Naive B cell (primary cell): ENCODE data around the gene TBL1XR1. TPM values are rescaled to one million over a fixed set of nuclear protein-coding genes. Genes with fewer than 3 reads are reported as not detected.
A peak's percentile ranks its signal among the peaks of the same experiment; 100 is the strongest.

Source experiments
- ATAC-seq, 2 donors: fragments of 150-1000 bp; cut with Tn5 transposase; 2 replicates each; pipeline ENCODE4 v1.10.0; 2021; ENCODE audit warnings: low read depth in 2 of 2, mild to moderate bottlenecking in 2 of 2, moderate library complexity in 2 of 2
- DNase-seq: peaks from one replicate; pipeline ENCODE4 v3.0.0; 2022
- H3K27ac Mint-ChIP-seq, 6 donors: one replicate each; pipeline ENCODE4 v1.8.0; 2020 to 2022; ENCODE audit warnings: mild to moderate bottlenecking in 6 of 6, mixed read lengths in 6 of 6, moderate library complexity in 5 of 6, inconsistent platforms in 2 of 6
- H3K27me3 Mint-ChIP-seq, 3 donors: one replicate each; pipeline ENCODE4 v1.8.0; 2021 to 2022; ENCODE audit warnings: mixed read lengths in 3 of 3, mild to moderate bottlenecking in 1 of 3
- H3K36me3 Mint-ChIP-seq, 2 donors: one replicate each; pipeline ENCODE4 v1.8.0; 2020 to 2022; ENCODE audit warnings: mixed read lengths in 2 of 2, inconsistent platforms in 1 of 2, mild to moderate bottlenecking in 1 of 2
- H3K4me1 Mint-ChIP-seq, 3 donors: one replicate each; pipeline ENCODE4 v1.8.0; 2020 to 2022; ENCODE audit warnings: mixed read lengths in 3 of 3, inconsistent platforms in 1 of 3, mild to moderate bottlenecking in 1 of 3, moderate library complexity in 1 of 3
- H3K4me3 Mint-ChIP-seq, 8 donors: one replicate each; pipeline ENCODE4 v1.8.0; 2020 to 2022; ENCODE audit warnings: mild to moderate bottlenecking in 8 of 8, mixed read lengths in 8 of 8, moderate library complexity in 8 of 8, inconsistent platforms in 2 of 8
- H3K9me3 Mint-ChIP-seq, 7 donors: one replicate each; pipeline ENCODE4 v1.8.0; 2020 to 2022; ENCODE audit warnings: mixed read lengths in 7 of 7, mild to moderate bottlenecking in 5 of 7, inconsistent platforms in 2 of 7, moderate library complexity in 1 of 7
- polyA plus RNA-seq, 6 donors: library from polyadenylated mRNA; unstranded; fragments of 300-500 nt; fragmentation: Illumina TruSeq; gene quantifications; one replicate each; pipeline ENCODE4 v1.2.3, GENCODE V29; 2021; ENCODE audit warnings: low read depth in 6 of 6

Gene TBL1XR1
- polyA plus RNA-seq, 6 donors from 2014 or later: 18.4 to 48.3 (median 33.2) TPM

DNA sequence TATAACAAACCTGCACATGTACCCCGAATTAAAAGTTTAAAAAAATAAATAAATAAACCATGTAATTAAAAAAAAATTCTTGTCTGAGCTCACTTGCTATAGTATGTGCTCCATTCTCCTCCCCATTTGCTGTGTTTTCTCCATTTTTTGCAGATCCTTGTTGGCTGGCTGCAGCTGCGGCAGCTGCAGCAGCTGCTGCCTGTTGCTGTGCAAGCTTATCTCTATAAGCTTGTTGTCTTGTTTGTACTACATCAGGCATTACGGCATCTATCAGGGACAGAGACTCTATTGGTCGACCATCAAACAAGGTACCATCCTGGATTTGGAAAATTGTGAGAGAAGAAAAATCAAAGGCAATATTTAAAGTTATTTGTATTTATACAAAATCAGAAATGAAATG is 145.9 kb downstream of the TBL1XR1 start:
- Mint-ChIP-seq H3K4me3 (no peak overlapping the region), H3K27me3 (no peaks in the 10 kb centered on the region), H3K36me3 (peaks cover 11 to 16% of the 10 kb centered on the region in 2 donors), H3K9me3 (no peaks in the 10 kb centered on the region), H3K27ac (peak overlapping the region in 1 of 6 donors; percentile 61), H3K4me1 (peaks cover 5 to 16% (median 10%) of the 10 kb centered on the region in 3 donors)
- ATAC-seq (no peak), DNase-seq (no peak)

- Mint-ChIP-seq H3K27me3 (no peaks in the 10 kb centered on the region), H3K27ac (peak overlapping the region in 1 of 6 donors; percentile 27), H3K9me3 (no peaks in the 10 kb centered on the region), H3K4me1 (peaks cover 5 to 14% (median 9%) of the 10 kb centered on the region in 3 donors), H3K4me3 (no peak overlapping the region), H3K36me3 (peaks cover 15 to 17% of the 10 kb centered on the region in 2 donors)
- DNase-seq: peak; percentile 37
- peak; percentile 63 to 68 for ATAC-seq
Observed at GRCh38 chr3:177050501-177051237, 146.6 kb downstream of the TBL1XR1 start.

- Mint-ChIP-seq H3K4me3 (no peak overlapping the region), H3K27ac (no peak overlapping the region), H3K9me3 (peaks cover 0 to 5% (median 0%) of the 10 kb centered on the region in 7 donors), H3K36me3 (peaks cover 35 to 38% of the 10 kb centered on the region in 2 donors), H3K4me1 (peaks cover 0 to 11% (median 4%) of the 10 kb centered on the region in 3 donors), H3K27me3 (no peaks in the 10 kb centered on the region)
- ATAC-seq (no peak), DNase-seq (no peak)
Observed at GRCh38 chr3:177045767-177046166, 151.5 kb downstream of the TBL1XR1 start.

GRCh38 chr3:177045222-177045621 is 152.1 kb downstream of the TBL1XR1 start:
- ATAC-seq: no peak
- Mint-ChIP-seq H3K27ac (no peak overlapping the region), H3K27me3 (no peaks in the 10 kb centered on the region), H3K4me1 (peaks cover 0 to 11% (median 0%) of the 10 kb centered on the region in 3 donors), H3K9me3 (peaks cover 0 to 5% (median 0%) of the 10 kb centered on the region in 7 donors), H3K4me3 (no peak overlapping the region), H3K36me3 (peaks cover 35 to 38% of the 10 kb centered on the region in 2 donors)
- DNase-seq: no peak

DNA sequence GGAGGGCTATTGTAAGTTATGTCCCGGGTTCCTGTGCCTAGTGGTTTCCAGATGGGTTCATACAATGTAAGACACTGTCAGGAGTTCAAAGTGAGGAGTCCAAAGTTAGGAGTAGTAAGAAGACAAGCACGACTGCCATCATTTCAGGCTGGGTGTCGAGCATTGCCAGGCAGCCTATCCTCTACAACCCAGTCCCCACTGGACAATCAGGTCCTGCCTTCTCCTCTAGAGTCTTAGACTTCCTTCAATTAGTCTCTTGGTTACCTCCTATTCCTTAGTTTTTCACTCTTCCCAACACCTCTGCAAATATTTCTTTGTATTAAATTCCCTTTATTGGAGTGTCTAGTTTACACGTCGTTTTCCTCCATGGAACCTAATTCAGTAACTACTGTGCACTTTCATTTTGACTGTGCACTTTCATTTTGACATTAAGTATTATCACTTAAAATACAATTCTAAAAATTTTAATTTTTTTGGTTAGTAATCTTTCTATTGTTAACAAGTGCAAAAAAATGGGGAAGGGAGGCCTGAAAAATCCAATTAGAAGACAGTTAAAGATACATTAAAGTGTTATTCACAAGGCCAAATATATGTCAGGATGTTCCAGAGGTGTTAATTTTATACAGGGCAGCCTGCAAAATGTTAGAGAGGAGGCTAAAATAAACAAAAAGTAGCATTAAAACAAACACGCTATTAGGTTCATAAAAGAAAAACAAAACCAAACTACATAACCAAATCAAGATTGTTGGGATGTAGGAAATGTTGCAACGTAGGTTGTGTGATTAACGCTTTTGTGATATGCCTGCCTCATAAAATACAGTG is 155.3 kb downstream of the TBL1XR1 start:
- H3K27me3 Mint-ChIP-seq: no peaks in the 10 kb centered on the region
- peaks cover 0 to 11% (median 2%) of the 10 kb centered on the region in 3 donors for H3K4me1 Mint-ChIP-seq
- DNase-seq (no peak), ATAC-seq (no peak)
- peaks cover 0 to 5% (median 0%) of the 10 kb centered on the region in 7 donors for H3K9me3 Mint-ChIP-seq
- H3K36me3 Mint-ChIP-seq: peaks cover 36 to 37% of the 10 kb centered on the region in 2 donors
- H3K27ac Mint-ChIP-seq: peak overlapping the region in 2 of 6 donors; percentile 86 to 88
- no peak overlapping the region for H3K4me3 Mint-ChIP-seq

DNA sequence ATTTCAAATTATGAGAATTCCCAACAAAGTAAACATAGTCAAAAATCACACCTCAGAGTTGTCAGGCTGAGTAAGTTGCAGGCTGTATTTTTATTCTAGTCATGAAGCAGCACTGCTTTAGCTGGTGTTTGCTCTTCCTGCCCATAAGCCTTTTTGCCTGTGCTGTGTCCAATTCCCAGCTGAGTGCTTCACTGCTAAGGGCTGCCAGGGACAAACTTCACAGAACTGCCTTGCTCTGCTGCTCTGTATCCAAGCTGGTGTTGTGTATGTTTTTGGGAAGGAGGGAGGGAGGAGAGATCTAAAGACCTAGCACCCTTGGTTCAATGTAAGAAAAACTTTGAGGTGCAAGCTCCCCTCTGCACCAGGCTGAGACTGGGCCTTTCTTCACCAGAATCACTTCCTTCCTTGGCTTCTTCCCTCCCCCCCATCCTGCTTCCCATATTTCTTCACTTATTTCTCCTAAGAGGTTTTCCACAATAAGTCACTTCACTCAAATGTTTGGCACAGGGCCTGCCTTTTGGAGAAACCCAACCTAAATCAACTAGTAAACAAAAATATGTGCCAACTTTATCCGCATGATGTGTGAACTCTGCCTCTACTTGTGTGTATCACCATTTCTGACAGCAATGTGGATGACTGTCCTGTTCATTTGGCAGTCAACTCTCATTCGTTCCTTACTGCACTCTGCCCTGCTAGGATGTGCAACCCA is 156.1 kb downstream of the TBL1XR1 start:
- H3K27me3 Mint-ChIP-seq: no peaks in the 10 kb centered on the region
- peaks cover 0 to 5% (median 0%) of the 10 kb centered on the region in 7 donors for H3K9me3 Mint-ChIP-seq
- H3K36me3 Mint-ChIP-seq: peaks cover 31 to 38% of the 10 kb centered on the region in 2 donors
- H3K27ac Mint-ChIP-seq: peak overlapping the region in 3 of 6 donors; percentile 73 to 88 (median 86)
- DNase-seq: no peak
- ATAC-seq: no peak
- peaks cover 0 to 11% (median 2%) of the 10 kb centered on the region in 3 donors for H3K4me1 Mint-ChIP-seq
- H3K4me3 Mint-ChIP-seq: no peak overlapping the region

DNA sequence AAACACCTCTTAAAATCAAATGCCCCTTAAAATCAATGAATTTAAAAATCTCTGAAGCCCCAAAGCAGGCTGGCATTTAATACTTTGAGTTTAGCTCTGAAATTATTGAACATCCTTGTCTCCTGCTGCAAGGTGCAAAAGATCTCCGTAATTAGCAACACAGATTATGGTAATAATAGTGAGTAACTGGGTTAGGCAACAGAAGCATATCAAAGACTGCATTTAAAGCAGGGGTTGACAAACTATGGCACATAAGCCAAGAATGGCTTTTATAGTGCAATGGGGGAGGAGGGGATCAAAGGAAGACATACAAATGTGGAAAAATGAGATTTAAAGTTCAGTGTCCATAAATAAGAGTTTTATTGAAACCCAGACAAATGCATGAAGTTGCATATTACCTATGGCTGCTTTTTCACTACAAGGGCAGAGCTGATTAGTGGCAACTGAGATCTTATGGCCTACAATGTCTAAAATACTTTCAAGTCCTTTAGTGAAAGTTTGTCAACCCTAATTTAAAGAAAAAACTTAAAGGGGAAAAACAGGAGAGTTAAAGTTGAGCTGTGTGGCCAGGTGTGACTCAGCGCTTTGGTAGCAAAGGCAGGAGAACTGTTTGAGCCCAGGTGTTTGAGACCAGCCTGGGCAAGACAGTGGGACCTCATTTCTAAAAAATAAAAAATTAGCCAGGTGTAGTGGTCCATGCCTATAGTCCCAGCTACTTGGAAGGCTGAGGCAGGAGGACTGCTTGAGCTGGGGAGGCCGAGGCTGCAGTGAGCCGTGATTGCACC is 157.6 kb downstream of the TBL1XR1 start:
- Mint-ChIP-seq H3K27ac (peak overlapping the region in 2 of 6 donors; percentile 33 to 78), H3K9me3 (peaks cover 0 to 5% (median 0%) of the 10 kb centered on the region in 7 donors), H3K4me3 (no peak overlapping the region), H3K4me1 (peaks cover 0 to 11% (median 4%) of the 10 kb centered on the region in 3 donors), H3K36me3 (peaks cover 24 to 34% of the 10 kb centered on the region in 2 donors), H3K27me3 (no peaks in the 10 kb centered on the region)
- ATAC-seq (no peak), DNase-seq (no peak)

DNA sequence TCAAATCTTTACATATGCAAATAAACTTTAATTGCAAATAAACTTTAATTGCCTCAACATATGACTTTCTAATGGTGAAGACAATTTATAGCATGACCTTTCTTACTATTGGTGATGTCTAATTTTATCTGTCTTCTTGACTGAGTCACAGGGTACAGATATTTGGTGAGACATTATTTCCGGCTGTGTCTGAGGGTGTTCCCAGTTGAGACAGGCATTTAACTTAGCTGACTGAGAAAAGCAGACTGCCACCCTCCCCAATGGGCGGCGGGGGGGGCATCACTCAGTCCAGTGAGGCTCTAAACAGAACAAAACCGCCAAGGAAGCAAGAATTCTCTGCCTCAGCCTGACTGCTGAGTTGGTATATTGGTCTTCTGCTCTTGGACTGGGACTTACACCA is 160.0 kb downstream of the TBL1XR1 start:
- Mint-ChIP-seq H3K4me1 (peaks cover 0 to 11% (median 4%) of the 10 kb centered on the region in 3 donors), H3K36me3 (peaks cover 23 to 26% of the 10 kb centered on the region in 2 donors), H3K4me3 (no peak overlapping the region), H3K27ac (peak overlapping the region in 2 of 6 donors; percentile 14 to 19), H3K27me3 (no peaks in the 10 kb centered on the region), H3K9me3 (no peaks in the 10 kb centered on the region)
- DNase-seq (no peak), ATAC-seq (no peak)

DNA sequence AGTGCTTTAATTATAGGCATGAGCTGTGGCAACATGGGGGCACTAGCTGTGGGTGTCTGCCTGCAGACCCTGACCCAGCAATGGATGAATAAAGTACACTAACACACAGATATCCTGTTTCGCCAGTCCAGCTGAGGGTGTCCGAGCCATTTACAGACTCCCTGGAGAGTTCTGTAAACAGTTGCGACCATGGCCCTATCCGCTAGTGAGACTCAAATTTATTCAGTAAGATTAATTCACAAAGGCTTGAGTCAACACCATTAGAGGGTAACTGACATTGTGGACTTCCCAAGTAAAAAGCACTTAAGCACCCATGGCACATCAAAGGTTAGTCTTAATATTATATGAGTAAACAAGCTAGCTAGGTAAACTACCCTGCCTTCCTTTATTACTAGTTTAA is 161.6 kb downstream of the TBL1XR1 start:
- no peak overlapping the region for H3K4me3 Mint-ChIP-seq
- H3K27ac Mint-ChIP-seq: peak overlapping the region in 1 of 6 donors; percentile 42
- H3K4me1 Mint-ChIP-seq: peaks cover 0 to 4% (median 0%) of the 10 kb centered on the region in 3 donors
- ATAC-seq (no peak), DNase-seq (no peak)
- H3K36me3 Mint-ChIP-seq: peaks cover 23 to 29% of the 10 kb centered on the region in 2 donors
- H3K27me3 Mint-ChIP-seq: no peaks in the 10 kb centered on the region
- H3K9me3 Mint-ChIP-seq: no peaks in the 10 kb centered on the region

DNA sequence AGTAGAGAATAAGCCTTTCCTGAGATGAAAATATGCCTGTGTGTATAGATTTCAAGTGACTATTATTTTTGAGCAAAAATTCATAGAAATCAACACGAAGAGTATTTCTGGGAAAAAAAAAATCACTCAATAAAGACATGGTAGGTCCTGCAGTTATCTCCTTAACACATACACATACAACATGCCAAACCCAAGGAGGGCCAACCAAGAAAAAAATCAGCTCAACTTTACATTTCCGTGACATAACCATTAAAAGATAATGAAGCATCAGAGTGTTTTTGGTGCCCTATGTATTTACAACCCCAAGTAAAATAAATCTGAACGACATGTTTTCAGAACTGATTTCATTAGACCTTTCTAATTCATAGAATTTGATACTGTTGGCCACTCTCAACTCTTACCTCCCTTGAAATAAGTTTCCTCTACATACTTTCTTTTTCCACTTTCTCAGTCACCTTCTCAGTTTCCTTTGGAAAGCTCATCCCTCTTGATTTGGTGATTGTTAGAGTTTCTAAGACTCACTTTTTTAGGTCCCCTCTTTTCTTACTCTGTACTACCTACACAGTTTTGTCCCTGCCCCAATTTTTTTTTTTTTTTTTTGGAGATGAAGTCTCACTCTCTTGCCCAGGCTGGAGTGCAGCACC is 162.3 kb downstream of the TBL1XR1 start:
- no peak overlapping the region for H3K4me3 Mint-ChIP-seq
- H3K4me1 Mint-ChIP-seq: peaks cover 0 to 4% (median 0%) of the 10 kb centered on the region in 3 donors
- no peaks in the 10 kb centered on the region for H3K27me3 Mint-ChIP-seq
- H3K36me3 Mint-ChIP-seq: peaks cover 28 to 33% of the 10 kb centered on the region in 2 donors
- peak overlapping the region; percentile 5 to 80 (median 41) for H3K27ac Mint-ChIP-seq
- ATAC-seq (no peak), DNase-seq (no peak)
- H3K9me3 Mint-ChIP-seq: no peaks in the 10 kb centered on the region

- no peak for DNase-seq
- H3K27ac Mint-ChIP-seq: peak overlapping the region in 3 of 6 donors; percentile 33 to 83 (median 77)
- H3K36me3 Mint-ChIP-seq: peaks cover 9 to 17% of the 10 kb centered on the region in 2 donors
- ATAC-seq: no peak
- H3K4me3 Mint-ChIP-seq: no peak overlapping the region
- H3K27me3 Mint-ChIP-seq: no peaks in the 10 kb centered on the region
- H3K4me1 Mint-ChIP-seq: no peaks in the 10 kb centered on the region
- no peaks in the 10 kb centered on the region for H3K9me3 Mint-ChIP-seq
Observed at GRCh38 chr3:177026505-177027277, 170.6 kb downstream of the TBL1XR1 start.
